RWPE2 (cell line): ENCODE results near the gene FNDC3B.

ENCODE experiments used
- ATAC-seq: fragments of 200-7000 bp; cut with Tn5 transposase; 3 replicates; pipeline ENCODE4 v1.9.1; 2021; ENCODE audit warnings: low read depth
- DNase-seq: peaks from one replicate; pipeline ENCODE4 v3.0.0-alpha.2; 2020; ENCODE audit warnings: low spot score
- H3K27ac ChIP-seq: fragments of 450-650 bp; 2 replicates; pipeline ENCODE4 v1.5.1; 2017; ENCODE audit warnings: mild to moderate bottlenecking; ENCODE audit not compliant: poor library complexity, severe bottlenecking
- H3K27me3 ChIP-seq: fragments of 250-450 bp; sonication (Bioruptor Pico); 2 replicates; pipeline ENCODE4 v1.5.1; 2021; ENCODE audit warnings: mild to moderate bottlenecking, moderate library complexity; ENCODE audit not compliant: insufficient read depth, poor library complexity, severe bottlenecking
- H3K36me3 ChIP-seq: fragments of 250-450 bp; sonication (Bioruptor Pico); 2 replicates; pipeline ENCODE4 v1.5.1; 2020; ENCODE audit warnings: low read depth, mild to moderate bottlenecking, moderate library complexity
- H3K4me1 ChIP-seq: fragments of 250-450 bp; sonication (Bioruptor Pico); 2 replicates; pipeline ENCODE4 v1.5.1; 2021; ENCODE audit warnings: mild to moderate bottlenecking, moderate library complexity; ENCODE audit not compliant: insufficient read depth, poor library complexity, severe bottlenecking
- H3K4me3 ChIP-seq: fragments of 250-450 bp; sonication (Bioruptor Pico); 2 replicates; pipeline ENCODE4 v1.5.1; 2021; ENCODE audit warnings: mild to moderate bottlenecking, moderate library complexity; ENCODE audit not compliant: severe bottlenecking
- H3K9me3 ChIP-seq: fragments of 250-450 bp; sonication (Bioruptor Pico); 2 replicates; pipeline ENCODE4 v1.5.1; 2021; ENCODE audit warnings: mild to moderate bottlenecking, moderate library complexity; ENCODE audit not compliant: severe bottlenecking
- CTCF ChIP-seq: fragments of 450-650 bp; IDR thresholded peaks from one replicate; pipeline ENCODE4 v1.5.1; 2017; ENCODE audit warnings: mild to moderate bottlenecking, moderate library complexity; ENCODE audit not compliant: poor library complexity, severe bottlenecking

Gene FNDC3B

GRCh38 chr3:172312001-172312400 is 272.6 kb downstream of the FNDC3B start:
- ATAC-seq (no peak), DNase-seq (no peak)
- Histone ChIP-seq H3K4me3 (no peak overlapping the region), H3K27ac (peak overlapping the region; percentile 63), H3K4me1 (peaks cover 29% of the 10 kb centered on the region), H3K9me3 (no peaks in the 10 kb centered on the region), H3K27me3 (no peaks in the 10 kb centered on the region), H3K36me3 (peaks cover 79% of the 10 kb centered on the region)
- no peak for TF ChIP-seq CTCF

- TF ChIP-seq CTCF, result no peak
- peaks cover 79% of the 10 kb centered on the region for H3K36me3 ChIP-seq
- no peak for ATAC-seq
Observed at GRCh38 chr3:172312711-172313110, 273.3 kb downstream of the FNDC3B start.

GRCh38 chr3:172313671-172314070 is 274.3 kb downstream of the FNDC3B start:
- Histone ChIP-seq H3K9me3 (no peaks in the 10 kb centered on the region), H3K27me3 (no peaks in the 10 kb centered on the region), H3K36me3 (peaks cover 70% of the 10 kb centered on the region), H3K27ac (peak overlapping the region; percentile 63), H3K4me3 (no peak overlapping the region), H3K4me1 (peaks cover 43% of the 10 kb centered on the region)
- TF ChIP-seq CTCF, result no peak
- DNase-seq (no peak), ATAC-seq (peak; percentile 35)

More at GRCh38 chr3:172312711-172313110, 273.3 kb downstream of the FNDC3B start:
- Histone ChIP-seq H3K27me3 (no peaks in the 10 kb centered on the region), H3K4me3 (no peak overlapping the region), H3K27ac (peak overlapping the region; percentile 63), H3K9me3 (no peaks in the 10 kb centered on the region), H3K4me1 (peaks cover 34% of the 10 kb centered on the region)
- DNase-seq, result no peak

GRCh38 chr3:172314591-172315160 is 275.3 kb downstream of the FNDC3B start:
- Histone ChIP-seq H3K27ac (peak overlapping the region; percentile 63), H3K9me3 (no peaks in the 10 kb centered on the region), H3K27me3 (no peaks in the 10 kb centered on the region), H3K36me3 (peaks cover 64% of the 10 kb centered on the region), H3K4me3 (no peak overlapping the region), H3K4me1 (peaks cover 43% of the 10 kb centered on the region)
- ATAC-seq, result no peak
- DNase-seq, result no peak
- no peak for TF ChIP-seq CTCF

GRCh38 chr3:172315401-172316091 is 276.2 kb downstream of the FNDC3B start:
- DNase-seq (no peak), ATAC-seq (peak; percentile 25)
- no peak overlapping the region for H3K4me3 ChIP-seq
- peaks cover 66% of the 10 kb centered on the region for H3K36me3 ChIP-seq
- H3K27me3 ChIP-seq, result no peaks in the 10 kb centered on the region
- no peak for TF ChIP-seq CTCF
- H3K9me3 ChIP-seq, result no peaks in the 10 kb centered on the region
- H3K4me1 ChIP-seq, result peaks cover 43% of the 10 kb centered on the region
- H3K27ac ChIP-seq, result peak overlapping the region; percentile 63
